IMR-90 (cell line): ENCODE data around the gene ITGB5. TPM values are rescaled to one million over a fixed set of nuclear protein-coding genes. Genes with fewer than 3 reads are reported as not detected.

Source experiments
- ATAC-seq: fragments of 200-7000 bp; cut with Tn5 transposase; 2 replicates; pipeline ENCODE4 v1.9.1; 2020; ENCODE audit warnings: low read depth, mild to moderate bottlenecking, moderate library complexity
- BruUV-seq: library from RNA; stranded (reverse); fragments of 400-500 nt; replicated peaks from 2 replicates; lab custom pipeline; 2021; lab: Mats Ljungman, UMichigan
- CTCF ChIA-PET: fragments of 300-600 bp; formaldehyde crosslinking; extraction: SDS; loops from one replicate; lab custom pipeline; 2021; ENCODE audit warnings: antibody characterized with exemption; lab: Yijun Ruan, JAX
- POLR2A ChIA-PET: fragments of 300-600 bp; sonication (Branson Sonifier 250); formaldehyde crosslinking; loops from one replicate; lab custom pipeline; 2022; ENCODE audit warnings: antibody characterized with exemption; ENCODE audit not compliant: unreplicated experiment; lab: Charles Lee
- DNase-seq: peaks from one replicate; pipeline ENCODE4 v3.0.0; 2013
- H2AFZ ChIP-seq: replicated peaks from 2 replicates; pipeline ENCODE3; 2013; ENCODE audit warnings: low read length, mild to moderate bottlenecking; ENCODE audit not compliant: poor library complexity
- H2AK5ac ChIP-seq: 2 replicates; pipeline ENCODE4 v1.6.1; 2013; ENCODE audit warnings: low read depth, low read length, inconsistent platforms
- H2AK9ac ChIP-seq: replicated peaks from 2 replicates; pipeline ENCODE3; 2013; ENCODE audit warnings: mild to moderate bottlenecking, low read depth, low read length, moderate library complexity; ENCODE audit not compliant: poor library complexity
- H2BK120ac ChIP-seq: 2 replicates; pipeline ENCODE4 v1.6.1; 2013; ENCODE audit warnings: low read depth, low read length, inconsistent platforms
- H2BK15ac ChIP-seq: 3 replicates; pipeline ENCODE4 v1.6.1; 2013; ENCODE audit warnings: low read depth, low read length, inconsistent platforms
- H2BK20ac ChIP-seq: 2 replicates; pipeline ENCODE4 v1.6.1; 2013; ENCODE audit warnings: low read depth, mild to moderate bottlenecking, inconsistent platforms, low read length, moderate library complexity
- H2BK5ac ChIP-seq: 2 replicates; pipeline ENCODE4 v1.6.1; 2013; ENCODE audit warnings: mild to moderate bottlenecking, low read depth, low read length, inconsistent platforms; ENCODE audit not compliant: poor library complexity, severe bottlenecking
- H3K14ac ChIP-seq: replicated peaks from 2 replicates; pipeline ENCODE4 v1.6.1; 2013; ENCODE audit warnings: low read depth, low read length, inconsistent platforms
- H3K18ac ChIP-seq: 2 replicates; pipeline ENCODE4 v1.6.1; 2013; ENCODE audit warnings: low read depth, low read length, control low read depth
- H3K23ac ChIP-seq: 2 replicates; pipeline ENCODE4 v1.6.1; 2013; ENCODE audit warnings: low read depth, low read length, inconsistent platforms
- H3K27ac ChIP-seq: 2 replicates; pipeline ENCODE4 v1.5.1; 2013; ENCODE audit warnings: mild to moderate bottlenecking, control low read depth, low read length; ENCODE audit not compliant: insufficient read depth
- H3K27me3 ChIP-seq: 2 replicates; pipeline ENCODE4 v1.6.1; 2013; ENCODE audit warnings: low read length; ENCODE audit not compliant: control insufficient read depth, insufficient read depth
- H3K36me3 ChIP-seq: 2 replicates; pipeline ENCODE4 v1.6.1; 2013; ENCODE audit warnings: low read length, mixed read lengths; ENCODE audit not compliant: control insufficient read depth, insufficient read depth
- H3K4ac ChIP-seq: 2 replicates; pipeline ENCODE4 v1.6.1; 2013; ENCODE audit warnings: low read depth, low read length, inconsistent platforms
- H3K4me1 ChIP-seq: 2 replicates; pipeline ENCODE4 v1.6.1; 2013; ENCODE audit warnings: low read length, mixed read lengths; ENCODE audit not compliant: control insufficient read depth, insufficient read depth
- H3K4me2 ChIP-seq: 2 replicates; pipeline ENCODE4 v1.6.1; 2013; ENCODE audit warnings: low read depth, mild to moderate bottlenecking, control low read depth, low read length, moderate library complexity
- H3K4me3 ChIP-seq: 2 replicates; pipeline ENCODE4 v1.5.1; 2013; ENCODE audit warnings: low read depth, mild to moderate bottlenecking, control low read depth, low read length, moderate library complexity; ENCODE audit not compliant: insufficient read depth
- H3K56ac ChIP-seq: 2 replicates; pipeline ENCODE4 v1.6.1; 2013; ENCODE audit warnings: low read length, inconsistent platforms; ENCODE audit not compliant: insufficient read depth; ENCODE audit errors: extremely low read depth
- H3K79me1 ChIP-seq, 2 experiments: 2 replicates each; pipeline ENCODE4 v1.6.1; 2013; ENCODE audit warnings: low read length in 2 of 2, inconsistent platforms in 1 of 2, low read depth in 1 of 2
- H3K9ac ChIP-seq: 2 replicates; pipeline ENCODE4 v1.6.1; 2013; ENCODE audit warnings: low read depth, low read length, control low read depth
- H3K9me1 ChIP-seq: 2 replicates; pipeline ENCODE4 v1.6.1; 2013; ENCODE audit warnings: low read length, inconsistent platforms; ENCODE audit not compliant: insufficient read depth
- H3K9me3 ChIP-seq: 2 replicates; pipeline ENCODE4 v1.6.1; 2013; ENCODE audit warnings: low read length; ENCODE audit not compliant: control insufficient read depth, insufficient read depth
- H4K20me1 ChIP-seq: 2 replicates; pipeline ENCODE4 v1.6.1; 2013; ENCODE audit warnings: low read length, inconsistent platforms; ENCODE audit not compliant: insufficient read depth
- H4K5ac ChIP-seq: 2 replicates; pipeline ENCODE4 v1.6.1; 2013; ENCODE audit warnings: mild to moderate bottlenecking, low read depth, low read length, control low read depth
- H4K8ac ChIP-seq, 2 experiments: 2 replicates each; pipeline ENCODE4 v1.6.1; 2013; ENCODE audit warnings: low read depth in 2 of 2, low read length in 2 of 2, control low read depth in 1 of 2, inconsistent platforms in 1 of 2
- H4K91ac ChIP-seq: 2 replicates; pipeline ENCODE4 v1.6.1; 2013; ENCODE audit warnings: low read depth, low read length, inconsistent platforms; ENCODE audit not compliant: insufficient read depth
- FOS ChIP-seq: fragments of 150-350 bp; IDR thresholded peaks from 2 replicates; pipeline ENCODE4 v1.6.1; 2016; ENCODE audit warnings: low read depth, low read length
- MAFK ChIP-seq: IDR thresholded peaks from 2 replicates; pipeline ENCODE4 v1.6.1; 2012; ENCODE audit warnings: low read depth, low read length, improper control_type of control experiment
- MXI1 ChIP-seq: IDR thresholded peaks from 2 replicates; pipeline ENCODE4 v1.6.1; 2012; ENCODE audit warnings: low read depth, mild to moderate bottlenecking, low read length, moderate library complexity, borderline replicate concordance
- POLR2A ChIP-seq: IDR thresholded peaks from 2 replicates; pipeline ENCODE4 v1.6.1; 2012; ENCODE audit warnings: mild to moderate bottlenecking, low read depth, low read length
- WGBS, 2 experiments: methylation state at CpG; one replicate each; pipeline versions ENCODE4 v1.1.5 to v1.1.7; 2013; ENCODE audit warnings: missing lambda C conversion rate in 2 of 2; ENCODE audit not compliant: insufficient read length in 1 of 2; ENCODE audit errors: extremely low coverage in 2 of 2; 5-methylcytosine and 5-hydroxymethylcytosine counted together
- dilution Hi-C: fragments of 300-500 bp; cut with HindIII; formaldehyde crosslinking; loops from one replicate; pipeline ENCODE4 v1.14.3; 2018; ENCODE audit warnings: low sequenced_read_pairs; ENCODE audit not compliant: unreplicated experiment
- in situ Hi-C: fragments of 300-500 bp; cut with MboI; formaldehyde crosslinking; loops from 3 replicates; pipeline ENCODE4 v1.14.3; 2019; ENCODE audit warnings: low sequenced_read_pairs, inconsistent platforms, mixed read lengths
- intact Hi-C: fragments of 100-400 bp; cut with micrococcal nuclease; formaldehyde crosslinking; loops from 2 replicates; pipeline ENCODE4 v1.10.0; 2022
- polyA plus RNA-seq, 3 experiments: library from polyadenylated mRNA; depleted of rRNA; stranded (reverse); fragments of >200 nt; gene quantifications; 2 replicates each; pipeline ENCODE4 v1.2.3, GENCODE V29; 2012; ENCODE audit warnings: low replicate concordance in 1 of 3
- total RNA-seq: library from RNA; depleted of rRNA; stranded (reverse); fragments of >200 nt; gene quantifications from 2 replicates; pipeline ENCODE4 v1.2.3, GENCODE V29; 2012

Gene ITGB5
- total and polyA plus RNA-seq, 2 of the 4 experiments (the other 2 are of a cell fraction), result 85.0 to 101 TPM

GRCh38 chr3:124793054-124793739 lies 94.0 kb downstream of the ITGB5 start (continued):
- TF ChIP-seq MXI1 (no peak), POLR2A (no peak)

GRCh38 chr3:124792341-124793040 lies 94.7 kb downstream of the ITGB5 start:
- peaks cover 8% of the 10 kb centered on the region; the same call in 1 of the 2 replicates for H4K20me1 ChIP-seq
- BruUV-seq, result no TSS peak
- H3K4ac ChIP-seq, result no peak overlapping the region; the same call in 1 of the 2 replicates
- H3K4me3 ChIP-seq, result no peak overlapping the region
- H2BK120ac ChIP-seq, result no peak overlapping the region
- H2AK5ac ChIP-seq, result peak overlapping the region; percentile 30; the same call in 1 of the 2 replicates
- no peak overlapping the region for H3K18ac ChIP-seq
- H4K91ac ChIP-seq, result no peak overlapping the region
- H3K9me3 ChIP-seq, result no peaks in the 10 kb centered on the region
- in situ Hi-C loops, result no loop called here
- H4K8ac ChIP-seq, result 0 out of 4 replicates have a peak overlapping the region, but pooled peaks of 1 of the 2 experiments have one; percentile 17
- CTCF ChIA-PET, result interaction anchor here (0.6 to 1.1 kb wide), 2 partner anchors 51 to 410 kb away, joined by 3 to 5 read pairs; no protein-coding TSS in a partner anchor
- H3K9ac ChIP-seq, result no peak overlapping the region
- no peak overlapping the region for H3K23ac ChIP-seq
- peaks cover 8% of the 10 kb centered on the region for H3K4me1 ChIP-seq
- dilution Hi-C loops, result no loop called here
- peaks cover 0 to 45% of the 10 kb centered on the region in 2 experiments; a peak in 2 of 4 replicates for H3K79me1 ChIP-seq
- H3K36me3 ChIP-seq, result peaks cover 23% of the 10 kb centered on the region
- H2AFZ ChIP-seq, result no peak overlapping the region
- no peaks in the 10 kb centered on the region for H3K27me3 ChIP-seq
- intact Hi-C loops, result no loop called here
- peak overlapping the region; percentile 7 for H3K14ac ChIP-seq
- peaks cover 17% of the 10 kb centered on the region for H3K9me1 ChIP-seq
- TF ChIP-seq MAFK (peak; percentile 60), FOS (no peak)
- no peak overlapping the region for H3K56ac ChIP-seq
- ATAC-seq (no peak), DNase-seq (no peak)
- no peak overlapping the region for H2BK5ac ChIP-seq
- no peak overlapping the region for H2AK9ac ChIP-seq
- POLR2A ChIA-PET, result no interaction called here
- no peak overlapping the region for H2BK20ac ChIP-seq
- H3K4me2 ChIP-seq, result no peak overlapping the region
- 100% methylated on average over 2 of the region's 7 CpGs; no CpG with 5 or more reads in 1 of the 2 experiments for WGBS, 2 experiments
- no peak overlapping the region for H4K5ac ChIP-seq
- H2BK15ac ChIP-seq, result peak overlapping the region; percentile 38; the same call in 1 of the 3 replicates
- H3K27ac ChIP-seq, result no peak overlapping the region
